ENCODE measurements around the gene SLC29A2. TPM values are rescaled to one million over a fixed set of nuclear protein-coding genes. Genes with fewer than 3 reads are reported as not detected.

The SLC29A2 gene
- total and polyA plus RNA-seq, 2 of the 8 experiments (the other 6 are each of a cell fraction or from before 2014, with no cell fraction given): 29.3 to 31.6 TPM

- TF ChIP-seq RXRA (IDR thresholded peaks at IDR 0.05; ENCODE audit: insufficient read depth, low read depth, low read length): no peak
- peak; percentile 24 for TF ChIP-seq KDM4A (IDR thresholded peaks at IDR 0.05; ENCODE audit: low read depth, low read length, severe bottlenecking)
- no peak for TF ChIP-seq POLR2AphosphoS5 (IDR thresholded peaks at IDR 0.05; ENCODE audit: low read depth, low read length)
- TF ChIP-seq TBP (IDR thresholded peaks at IDR 0.05; ENCODE audit: low read depth, low read length): no peak; the same call in 1 of the 2 replicates
- 0 out of 2 replicates have a peak, but pooled peaks have one; percentile 3 for TF ChIP-seq TAF1 (IDR thresholded peaks at IDR 0.05; ENCODE audit: low read depth, low read length)
- TF ChIP-seq TAF7 (optimal IDR thresholded peaks at IDR 0.05; ENCODE audit: borderline replicate concordance, low read depth, low read length): peak; percentile 49
Observed at GRCh38 chr11:66371627-66372415, at the start of gene SLC29A2 (continued).
